GM18498 (cell line): Measurements from ENCODE around the gene ZBTB45.
"Not testable (repeated sequence)": the region's sequence is repeated elsewhere in the genome, so short reads cannot be mapped to it uniquely, and the experiment has no call there.

Source experiments
- ATAC-seq: cut with Tn5 transposase; IDR thresholded peaks from one replicate; pipeline ENCODE4 v1.9.1; 2021; ENCODE audit warnings: mild to moderate bottlenecking, moderate library complexity; ENCODE audit not compliant: unreplicated experiment

The ZBTB45 gene

DNA sequence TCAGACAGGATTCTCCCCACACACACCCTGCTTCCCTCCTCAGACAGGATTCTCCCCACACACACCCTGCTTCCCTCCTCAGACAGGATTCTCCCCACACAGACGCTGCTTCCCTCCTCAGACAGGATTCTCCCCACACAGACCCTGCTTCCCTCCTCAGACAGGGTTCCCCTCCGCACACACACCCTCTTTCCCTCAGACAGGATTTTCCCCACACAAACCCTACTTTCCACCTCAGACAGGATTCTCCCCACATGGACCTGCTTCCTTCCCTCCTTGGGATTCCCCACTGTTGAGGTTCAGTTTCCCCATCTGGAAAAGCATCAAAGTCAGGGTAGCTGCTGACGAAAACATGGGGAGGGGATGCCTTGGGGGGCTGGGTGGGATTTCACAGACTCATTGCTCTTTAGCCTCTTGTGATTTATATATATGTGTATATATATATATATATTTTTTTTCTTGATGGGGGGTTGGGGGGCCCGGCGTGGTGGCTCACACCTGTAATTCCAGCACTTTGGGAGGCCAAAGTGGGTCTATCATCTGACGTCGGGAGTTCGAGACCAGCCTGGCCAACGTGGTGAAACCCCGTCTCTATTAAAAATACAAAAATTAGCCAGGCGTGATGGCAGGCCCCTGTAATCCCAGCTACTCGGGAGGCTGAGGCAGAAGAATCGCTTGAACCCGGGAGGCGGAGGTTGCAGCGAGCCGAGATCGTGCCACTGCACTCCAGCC, 23.2 kb upstream of the ZBTB45 start:
- not testable (repeated sequence) for ATAC-seq

DNA sequence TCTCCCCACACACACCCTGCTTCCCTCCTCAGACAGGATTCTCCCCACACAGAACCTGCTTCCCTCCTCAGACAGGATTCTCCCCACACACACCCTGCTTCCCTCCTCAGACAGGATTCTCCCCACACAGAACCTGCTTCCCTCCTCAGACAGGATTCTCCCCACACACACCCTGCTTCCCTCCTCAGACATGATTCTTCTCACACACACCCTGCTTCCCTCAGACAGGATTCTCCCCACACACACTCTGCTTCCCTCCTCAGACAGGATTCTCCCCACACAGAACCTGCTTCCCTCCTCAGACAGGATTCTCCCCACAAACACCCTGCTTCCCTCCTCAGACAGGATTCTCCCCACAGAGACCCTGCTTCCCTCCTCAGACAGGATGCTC, 19.6 kb upstream of the ZBTB45 start:
- ATAC-seq: not testable (repeated sequence)

DNA sequence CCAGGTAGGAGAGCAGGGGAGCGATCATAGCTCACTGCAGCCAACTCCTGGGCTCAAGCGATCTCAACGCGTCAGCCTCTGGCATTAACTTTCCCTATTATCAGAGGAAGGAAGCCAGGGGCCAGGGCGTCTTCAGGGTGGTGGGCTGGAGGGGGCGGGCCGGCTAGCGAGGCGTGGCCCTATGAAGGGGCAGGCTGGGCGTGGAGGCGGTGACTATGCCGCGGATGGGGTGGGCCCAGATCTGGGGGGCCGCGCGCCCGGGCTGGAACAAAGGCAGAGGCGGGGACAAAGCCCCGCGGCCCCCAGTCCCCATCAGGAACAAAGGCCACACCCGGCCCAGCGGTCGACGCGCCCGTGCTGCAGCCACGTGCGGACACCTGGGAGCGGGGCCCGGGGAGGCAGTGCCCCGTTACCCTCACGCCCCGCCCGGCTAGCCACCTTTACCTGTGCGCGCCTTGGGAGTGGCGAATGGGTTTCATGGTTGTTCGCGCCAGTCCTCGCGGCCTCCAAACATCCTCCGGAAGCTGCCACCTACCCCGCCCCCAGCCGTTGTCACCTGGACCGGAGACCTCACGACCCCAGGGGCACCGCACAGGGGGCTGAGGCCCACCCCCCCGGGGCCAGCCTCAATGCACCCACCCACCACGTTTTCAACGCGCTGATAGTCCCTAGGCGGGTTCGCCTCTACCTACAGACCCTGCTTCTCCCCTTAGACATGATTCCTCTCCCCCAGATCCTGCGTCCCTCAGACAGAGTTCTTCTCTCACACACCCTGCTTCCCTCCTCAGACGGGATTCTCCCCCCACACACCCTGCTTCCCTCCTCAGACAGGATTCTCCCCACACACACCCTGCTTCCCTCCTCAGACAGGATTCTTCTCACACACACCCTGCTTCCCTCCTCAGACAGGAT, 18.9 kb upstream of the ZBTB45 start:
- no peak for ATAC-seq

DNA sequence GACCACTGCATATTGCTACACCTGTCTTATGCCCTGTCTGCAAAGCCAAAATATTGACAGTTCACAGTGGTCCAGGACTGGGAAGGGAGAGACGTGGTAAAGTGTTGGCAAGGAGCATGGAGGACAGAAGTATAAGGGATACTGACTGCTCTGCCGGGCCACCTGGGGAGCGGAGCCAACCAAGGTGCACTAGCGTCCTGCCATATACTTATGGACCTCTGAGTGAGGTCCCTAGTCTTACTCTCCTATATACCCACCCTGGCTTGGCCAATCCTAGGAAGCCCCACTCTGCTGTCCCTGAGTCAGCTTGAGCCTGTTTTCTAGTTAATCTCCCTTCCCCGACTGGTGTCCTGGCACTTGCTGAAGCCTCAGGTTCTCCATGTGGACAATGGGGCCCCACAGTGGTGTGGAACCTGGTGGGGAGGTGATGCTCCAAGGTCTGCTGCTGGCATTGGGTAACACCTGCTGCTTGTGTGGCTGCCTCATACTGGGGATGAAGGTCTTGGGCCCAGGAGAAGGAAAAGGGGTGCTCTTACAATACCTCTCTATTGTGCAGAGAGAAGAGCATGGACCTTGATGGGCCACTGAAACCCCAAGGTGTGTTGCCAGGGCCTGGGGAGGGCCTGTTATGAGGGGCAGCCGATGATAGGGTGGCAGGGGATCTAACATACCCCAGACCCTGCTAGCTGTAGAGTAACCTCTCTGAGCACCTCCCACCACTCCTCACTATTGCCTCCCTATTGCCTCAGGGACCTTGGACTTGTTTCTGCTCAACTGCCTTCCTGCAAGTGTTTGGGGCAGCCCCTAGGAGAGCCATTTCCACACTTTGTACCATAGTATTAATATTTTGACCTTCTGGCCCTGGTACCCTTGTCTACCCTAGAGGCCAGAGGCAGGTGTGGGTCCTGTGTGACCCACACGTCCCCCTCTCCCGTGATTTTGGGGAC, 17.5 kb upstream of the ZBTB45 start:
- no peak for ATAC-seq

DNA sequence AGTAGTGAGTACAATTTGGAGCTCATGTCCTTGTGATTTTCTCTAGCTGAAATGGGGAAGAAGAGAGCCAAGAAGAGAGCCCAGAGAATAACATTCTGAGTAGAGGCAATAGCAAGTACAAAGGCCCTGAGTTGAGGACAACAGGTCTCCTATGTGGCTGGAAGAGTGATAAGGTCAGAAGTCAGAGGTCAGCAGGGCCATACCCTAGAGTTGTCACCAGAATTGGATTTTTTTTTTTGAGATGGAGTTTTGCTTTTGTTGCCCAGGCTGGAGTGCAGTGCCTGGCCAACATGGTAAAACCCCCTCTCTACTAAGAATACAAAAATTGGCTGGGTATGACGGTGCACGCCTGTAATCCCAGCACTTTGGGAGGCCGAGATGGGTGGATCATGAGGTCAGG, 16.2 kb upstream of the ZBTB45 start:
- ATAC-seq: no peak

DNA sequence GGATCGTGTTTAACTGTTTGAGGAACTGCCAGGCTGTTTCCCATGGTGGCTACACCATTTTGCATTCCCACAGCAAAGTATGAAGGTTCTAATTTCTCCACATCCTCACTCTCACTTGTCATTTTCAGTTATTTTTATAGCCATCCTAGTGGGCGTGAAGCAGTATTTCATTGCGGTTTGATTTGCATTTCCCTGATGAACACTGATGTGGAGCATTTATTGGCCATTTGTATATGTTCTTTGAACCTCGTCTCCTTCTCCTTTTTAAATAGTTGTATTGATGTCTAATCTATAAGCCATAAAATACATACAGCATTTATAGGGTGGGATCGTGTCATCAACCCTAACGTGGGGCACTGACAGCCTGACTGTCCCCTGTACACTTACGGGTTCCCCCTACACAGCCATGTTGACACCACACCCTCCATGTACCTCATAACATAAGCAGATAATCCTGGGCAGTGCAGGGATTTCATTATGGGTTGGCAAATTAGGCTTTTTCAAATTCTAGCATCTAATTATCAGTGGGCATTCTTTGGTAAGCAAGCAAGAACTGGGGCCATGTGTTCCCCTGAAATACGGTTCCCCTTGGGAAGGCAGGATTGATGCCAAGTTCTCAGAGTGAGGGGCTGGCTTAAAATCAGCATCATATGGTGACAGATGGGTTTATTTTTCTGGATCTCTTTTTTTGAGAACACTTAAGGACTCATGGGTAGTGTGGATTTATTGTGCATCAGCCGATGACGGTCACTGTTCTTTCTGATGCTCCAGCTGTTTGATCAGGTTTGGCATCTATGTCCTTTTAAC, 11.6 kb upstream of the ZBTB45 start:
- no peak for ATAC-seq

DNA sequence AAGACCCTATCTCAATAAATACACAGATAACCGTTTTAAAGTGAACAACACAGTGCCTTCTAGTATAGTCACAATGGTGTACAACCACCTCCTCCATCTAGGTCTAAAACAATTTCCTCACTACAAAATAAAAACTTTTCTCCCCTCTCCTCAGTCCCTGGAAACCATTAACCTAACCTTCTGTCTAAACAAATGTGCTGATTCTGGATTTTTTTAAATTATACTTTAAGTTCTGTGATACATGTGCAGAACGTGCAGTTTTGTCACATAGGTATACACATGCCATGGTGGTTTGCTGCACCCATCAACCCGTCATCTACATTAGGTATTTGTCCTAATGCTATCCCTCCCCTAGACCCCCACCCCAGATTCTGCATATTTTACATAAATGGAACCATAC, 9.8 kb upstream of the ZBTB45 start:
- no peak for ATAC-seq

DNA sequence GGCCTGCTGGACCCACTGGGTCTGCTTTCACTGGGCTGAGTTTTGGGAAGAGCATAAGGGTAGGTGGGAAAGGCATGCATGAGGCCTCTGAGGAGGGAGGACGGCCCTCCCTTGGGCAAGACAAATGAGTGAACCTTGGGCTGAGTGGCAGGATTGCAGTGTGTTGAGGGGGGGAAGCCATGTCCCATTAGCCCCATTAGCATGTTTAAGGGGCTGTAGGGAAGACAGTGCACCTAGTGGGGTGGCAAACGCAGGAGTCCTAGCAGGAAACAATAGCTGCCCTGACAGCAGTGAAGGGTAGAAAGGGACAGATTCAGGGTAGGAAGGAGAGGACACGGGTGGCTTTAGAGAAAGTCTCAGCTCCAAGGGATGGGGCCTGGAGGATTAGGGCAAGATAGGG, 3.1 kb upstream of the ZBTB45 start:
- no peak for ATAC-seq

DNA sequence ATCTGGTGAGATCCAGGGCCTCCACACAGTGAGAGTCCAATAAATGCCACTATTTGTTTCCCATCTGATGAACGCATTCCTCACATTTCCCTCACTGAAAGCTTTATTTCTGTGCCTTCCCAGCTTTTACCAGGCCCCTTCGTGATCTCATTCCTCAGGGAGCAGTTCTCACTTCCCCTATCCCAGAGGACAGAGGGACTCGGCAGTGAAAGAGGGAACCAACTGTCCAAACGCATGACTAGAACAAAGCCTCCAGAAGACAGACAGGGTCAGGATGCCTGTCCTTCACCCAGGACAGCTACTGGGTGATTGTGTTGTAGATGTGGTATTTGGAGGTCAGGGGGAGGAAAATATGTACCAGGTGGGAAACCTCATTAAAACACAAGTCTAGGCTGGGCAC, 2.0 kb upstream of the ZBTB45 start:
- no peak for ATAC-seq

DNA sequence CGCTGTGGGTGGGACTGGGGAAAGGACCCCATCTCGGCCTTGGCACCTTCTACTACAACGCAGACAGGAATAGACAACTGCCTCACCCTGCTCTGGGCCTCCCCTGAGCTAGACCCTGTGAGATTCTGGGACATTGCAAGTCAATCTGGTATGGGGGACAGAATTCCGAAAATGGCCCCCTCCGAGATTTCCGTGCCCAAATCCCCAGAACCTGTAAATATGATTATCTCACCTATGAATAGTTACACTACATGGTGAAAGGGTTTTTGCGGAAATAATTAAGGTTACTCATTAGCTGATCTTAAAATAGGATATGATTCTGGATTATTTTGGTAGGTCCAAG, 618 bp upstream of the ZBTB45 start:
- no peak for ATAC-seq

DNA sequence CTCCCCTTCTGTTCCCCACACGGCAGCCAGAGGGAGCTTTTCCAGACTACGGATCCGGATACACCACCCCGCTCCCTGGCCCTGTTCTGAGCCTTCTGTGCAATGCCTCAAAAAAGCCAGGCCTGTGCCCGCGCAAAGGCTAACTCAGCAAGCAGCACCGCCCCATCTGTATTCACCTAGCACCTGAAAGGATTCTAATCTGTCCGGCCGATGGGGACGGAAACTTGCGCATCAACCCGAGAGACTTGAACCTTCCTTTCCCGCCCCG, 589 bp downstream of the ZBTB45 start:
- ATAC-seq: no peak

DNA sequence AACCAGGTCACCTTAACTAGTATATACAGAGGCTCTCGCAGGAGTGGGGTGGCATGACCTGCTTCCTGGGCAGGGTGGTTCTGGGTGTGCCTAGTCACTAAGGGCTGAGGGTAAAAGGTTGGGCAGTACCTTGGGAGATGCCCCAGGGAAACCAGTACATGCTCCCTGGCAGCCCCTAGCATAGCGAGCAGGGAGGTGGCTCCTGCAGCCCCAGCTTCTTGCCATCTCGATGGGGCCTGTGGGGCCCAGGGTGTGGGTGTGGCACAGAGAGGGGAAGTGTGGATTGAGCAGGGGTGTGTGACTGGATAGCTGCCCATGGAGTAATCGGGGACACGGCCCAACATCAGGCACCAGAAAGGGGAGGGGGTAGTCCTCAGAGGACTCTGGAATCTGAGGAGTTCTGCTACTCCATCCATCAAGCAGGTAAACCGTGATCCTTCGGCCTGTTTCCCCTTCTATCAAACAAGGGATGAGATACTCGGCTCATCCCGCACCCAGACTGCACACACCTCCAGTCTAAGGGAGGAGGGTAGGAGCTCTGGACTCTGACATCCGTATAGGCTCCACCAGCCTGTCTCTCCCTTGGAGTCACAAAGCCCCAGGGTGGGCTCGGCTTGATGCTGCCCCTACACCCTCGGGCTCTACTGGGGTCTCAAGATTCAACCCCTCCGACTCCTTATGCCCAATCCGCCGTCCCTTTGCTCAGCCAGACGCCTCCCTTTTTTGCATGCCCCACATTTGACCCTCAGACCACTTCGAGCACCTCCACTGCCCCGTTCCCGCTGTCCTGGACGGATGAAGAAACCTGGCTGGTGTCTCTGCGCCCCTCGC, 1.1 kb downstream of the ZBTB45 start:
- no peak for ATAC-seq

DNA sequence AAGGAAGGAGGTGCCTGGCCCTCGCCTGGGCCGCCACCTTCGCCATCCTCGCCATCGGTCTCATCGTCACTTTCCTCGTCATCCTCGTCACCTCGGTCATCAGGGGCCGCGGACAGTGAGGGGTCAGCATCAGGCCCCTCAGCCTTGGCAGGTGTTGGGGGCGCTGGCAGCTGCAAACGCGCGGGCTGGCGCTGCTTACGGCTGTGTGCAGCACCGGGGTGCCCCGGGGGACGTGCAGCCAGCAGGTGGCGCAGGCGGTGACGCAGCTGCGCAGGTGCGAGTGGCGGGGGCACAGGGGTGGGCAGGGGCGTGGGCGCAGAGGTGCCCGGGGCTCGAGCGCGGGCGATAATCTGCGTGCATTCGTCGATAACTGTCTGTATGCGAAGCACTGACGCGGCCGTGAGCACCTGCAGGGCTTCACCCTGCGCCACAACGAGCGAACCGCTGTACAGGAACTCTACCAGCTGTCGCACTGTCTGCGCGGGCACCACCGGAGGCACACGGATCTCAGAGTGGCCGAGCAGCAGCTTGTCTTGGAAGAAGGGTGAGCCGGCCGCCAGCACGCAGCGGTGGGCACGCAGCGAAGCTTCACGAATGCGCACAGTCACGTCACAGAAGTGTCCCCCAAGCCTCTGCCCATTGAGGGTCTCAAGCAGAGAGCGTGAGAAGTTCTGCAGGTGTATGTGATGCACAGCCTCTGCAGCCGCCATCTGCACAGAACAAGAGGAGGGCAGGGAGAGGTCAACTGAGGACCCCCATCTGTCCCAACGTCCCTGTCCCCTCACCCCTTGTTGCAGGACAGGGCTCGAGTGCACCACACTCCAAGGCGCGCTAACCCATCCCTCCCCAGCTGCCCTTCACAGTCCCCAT, 2.4 kb downstream of the ZBTB45 start:
- ATAC-seq: no peak

DNA sequence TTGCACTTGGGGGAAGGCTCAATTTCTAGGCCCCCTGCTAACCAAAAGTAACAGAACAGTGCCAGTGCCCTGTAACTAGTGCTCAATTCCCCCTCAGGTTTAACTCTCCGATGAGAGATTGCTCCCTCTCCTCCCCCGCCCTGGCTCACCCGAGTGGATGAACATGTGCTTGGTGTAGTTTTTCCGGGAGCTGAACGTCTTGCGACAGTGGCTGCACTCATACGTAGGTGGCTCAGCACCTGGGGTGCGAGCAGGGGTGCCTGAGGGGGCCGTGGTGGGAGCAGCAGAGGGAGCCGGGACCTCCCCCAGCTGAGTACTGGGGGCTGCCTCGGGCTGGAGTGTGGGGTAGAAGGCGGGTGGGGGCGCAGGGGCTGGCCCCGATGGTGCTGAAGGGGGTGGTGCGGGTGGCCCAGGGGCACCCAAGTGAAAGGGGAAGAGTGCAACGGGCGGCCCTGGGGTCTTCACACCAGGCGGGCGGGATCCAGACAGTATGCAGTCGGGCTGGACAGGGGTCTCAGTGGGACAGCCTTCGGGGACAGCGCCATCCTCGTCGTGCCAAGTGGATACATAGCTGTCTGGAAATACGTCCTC, 3.3 kb downstream of the ZBTB45 start:
- no peak for ATAC-seq

DNA sequence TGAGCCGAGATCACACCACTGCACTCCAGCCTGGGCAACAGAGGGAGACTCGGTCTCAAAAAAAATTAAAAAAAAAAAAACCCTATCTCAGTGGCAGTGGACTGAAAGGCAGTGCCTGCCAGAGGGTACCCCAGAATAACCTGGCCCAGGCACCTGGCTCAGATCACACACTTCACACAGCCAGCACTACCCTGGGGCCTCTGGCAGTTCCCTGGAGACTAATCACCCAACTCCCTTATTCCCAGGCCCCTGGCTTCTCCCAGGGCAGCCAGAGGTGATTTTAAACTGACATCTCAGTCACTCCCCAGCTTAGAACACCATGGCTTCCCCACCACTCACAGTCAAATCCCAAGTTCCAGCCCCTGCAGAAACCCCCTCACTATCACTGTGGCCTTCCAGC, 4.4 kb downstream of the ZBTB45 start:
- no peak for ATAC-seq

DNA sequence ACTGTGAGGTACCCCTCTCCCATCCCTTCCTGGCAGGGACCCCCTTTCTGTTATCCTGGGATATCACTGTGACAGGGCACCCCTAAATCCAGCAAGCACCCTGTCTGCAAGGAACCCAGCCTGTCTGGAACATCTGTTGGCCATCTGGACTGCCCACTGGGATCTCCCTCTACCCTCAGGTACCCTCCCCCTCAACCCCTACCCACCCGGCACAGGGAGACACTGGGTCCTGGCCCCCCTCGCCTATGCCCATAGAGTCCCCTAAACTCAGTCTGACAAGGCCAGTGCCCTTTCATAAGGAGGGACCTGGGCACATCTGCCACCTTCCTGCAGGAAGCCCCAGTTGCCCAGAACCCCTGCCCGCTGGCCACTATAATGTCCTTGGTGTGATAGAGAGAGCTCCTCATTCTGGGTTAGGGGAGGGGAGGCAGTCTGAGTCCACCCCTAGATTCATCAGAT, 5.0 kb downstream of the ZBTB45 start:
- ATAC-seq: no peak

DNA sequence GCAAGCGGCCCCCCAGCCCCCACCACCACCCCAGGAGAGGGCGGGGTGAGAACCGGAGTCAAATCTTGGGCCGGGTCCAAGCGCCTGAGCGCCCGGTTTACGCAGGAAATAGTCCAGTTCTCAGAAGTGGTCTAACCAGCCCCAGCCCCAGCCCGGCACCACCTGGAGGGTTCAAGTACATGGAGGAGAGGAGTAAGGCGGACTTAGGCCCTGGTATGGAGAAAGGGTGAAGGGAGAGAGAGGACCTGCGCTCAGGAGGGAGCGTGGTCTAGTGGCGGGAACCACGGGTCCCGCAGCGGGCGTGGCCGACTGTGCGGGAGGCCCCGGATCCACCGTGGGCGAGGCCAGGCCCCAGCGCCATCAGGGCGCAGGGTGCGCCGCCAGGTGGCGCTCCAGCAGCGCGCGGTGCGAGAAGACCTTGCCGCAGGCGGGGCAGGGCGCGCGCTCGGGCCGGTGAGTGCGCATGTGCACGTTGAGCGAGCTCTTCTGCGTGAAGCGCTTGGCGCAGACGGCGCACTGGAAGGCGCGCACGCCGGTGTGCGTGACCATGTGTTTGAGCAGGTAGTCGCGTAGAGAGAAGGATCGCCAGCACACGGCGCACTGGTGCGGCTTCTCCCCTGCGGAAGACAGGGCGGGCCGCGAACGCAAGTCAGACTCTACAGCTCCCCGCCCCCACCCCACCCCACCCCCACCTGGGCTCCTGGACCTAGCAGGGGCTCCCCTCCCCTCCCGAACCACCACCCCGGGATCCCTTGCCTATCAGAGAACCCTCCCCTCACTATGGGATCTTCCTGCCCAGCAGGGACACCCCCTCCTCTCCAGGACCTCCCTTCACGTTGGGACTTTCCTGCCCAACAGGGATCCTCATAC, 5.7 kb downstream of the ZBTB45 start:
- peak; percentile 81 for ATAC-seq
